NCI-H187 (cell line): ENCODE data around the gene ATE1.
"Not testable (repeated sequence)": the region's sequence is repeated elsewhere in the genome, so short reads cannot be mapped to it uniquely, and the experiment has no call there.

Experiments used
- DNase-seq, 2 experiments: peaks; one replicate each; lab custom pipeline; 2025; lab: John Stamatoyannopoulos, UW

The ATE1 gene

GRCh38 chr10:121783782-121784372, 144.0 kb downstream of the ATE1 start:
- no peak for DNase-seq

- DNase-seq = no peak
Measured at GRCh38 chr10:121781101-121781500, 146.7 kb downstream of the ATE1 start.

GRCh38 chr10:121774813-121775212, 153.0 kb downstream of the ATE1 start:
- no peak for DNase-seq

- DNase-seq = no peak
Measured at GRCh38 chr10:121774404-121774803, 153.4 kb downstream of the ATE1 start.

GRCh38 chr10:121772884-121773283, 154.9 kb downstream of the ATE1 start:
- no peak for DNase-seq

GRCh38 chr10:121772406-121772805, 155.4 kb downstream of the ATE1 start:
- DNase-seq = no peak

GRCh38 chr10:121771966-121772365, 155.9 kb downstream of the ATE1 start:
- DNase-seq = no peak

GRCh38 chr10:121766426-121766825, 161.4 kb downstream of the ATE1 start:
- no peak for DNase-seq

- no peak for DNase-seq
Measured at GRCh38 chr10:121765204-121765603, 162.6 kb downstream of the ATE1 start.

GRCh38 chr10:121764233-121764942, 163.4 kb downstream of the ATE1 start:
- no peak for DNase-seq

GRCh38 chr10:121757241-121757640, 170.6 kb downstream of the ATE1 start:
- DNase-seq = not testable (repeated sequence)

- DNase-seq = not testable (repeated sequence)
Measured at GRCh38 chr10:121755496-121755895, 172.3 kb downstream of the ATE1 start.

- no peak for DNase-seq
Measured at GRCh38 chr10:121754666-121755065, 173.2 kb downstream of the ATE1 start.

- no peak for DNase-seq
Measured at GRCh38 chr10:121753726-121754476, 173.9 kb downstream of the ATE1 start.

GRCh38 chr10:121751191-121751760, 176.6 kb downstream of the ATE1 start:
- no peak for DNase-seq

GRCh38 chr10:121747163-121747775, 180.6 kb downstream of the ATE1 start:
- no peak for DNase-seq

- no peak for DNase-seq
Measured at GRCh38 chr10:121741248-121741792, 186.5 kb downstream of the ATE1 start.

- DNase-seq = no peak
Measured at GRCh38 chr10:121740069-121740468, 187.8 kb downstream of the ATE1 start.

GRCh38 chr10:121739114-121739513, 188.7 kb downstream of the ATE1 start:
- DNase-seq = no peak

GRCh38 chr10:121736315-121737130, 191.3 kb downstream of the ATE1 start:
- DNase-seq = no peak

GRCh38 chr10:121735263-121735662, 192.6 kb downstream of the ATE1 start:
- DNase-seq = no peak
